GM19467 (cell line): ENCODE data around the gene NELL1.

Experiments used
- ATAC-seq: cut with Tn5 transposase; IDR thresholded peaks from one replicate; pipeline ENCODE4 v1.9.1; 2021; ENCODE audit warnings: mild to moderate bottlenecking, moderate library complexity; ENCODE audit not compliant: unreplicated experiment

Gene NELL1

GRCh38 chr11:21295508-21295907 is 626.1 kb downstream of the NELL1 start:
- no peak for ATAC-seq

- ATAC-seq, result no peak
Observed at GRCh38 chr11:21301981-21302380, 632.6 kb downstream of the NELL1 start.

GRCh38 chr11:21306739-21307358 is 637.5 kb downstream of the NELL1 start:
- no peak for ATAC-seq

- ATAC-seq, result no peak
Observed at GRCh38 chr11:21307874-21308273, 638.5 kb downstream of the NELL1 start.

- no peak for ATAC-seq
Observed at GRCh38 chr11:21316591-21316990, 647.2 kb downstream of the NELL1 start.

GRCh38 chr11:21321072-21321471 is 651.7 kb downstream of the NELL1 start:
- no peak for ATAC-seq

- no peak for ATAC-seq
Observed at GRCh38 chr11:21321530-21321929, 652.1 kb downstream of the NELL1 start.

- ATAC-seq, result no peak
Observed at GRCh38 chr11:21323617-21324016, 654.2 kb downstream of the NELL1 start.

- ATAC-seq, result no peak
Observed at GRCh38 chr11:21343204-21343603, 673.8 kb downstream of the NELL1 start.

GRCh38 chr11:21346361-21346760 is 677.0 kb downstream of the NELL1 start:
- ATAC-seq, result no peak

GRCh38 chr11:21350613-21351012 is 681.2 kb downstream of the NELL1 start:
- no peak for ATAC-seq

GRCh38 chr11:21353425-21353824 is 684.0 kb downstream of the NELL1 start:
- no peak for ATAC-seq

GRCh38 chr11:21364866-21365624 is 695.7 kb downstream of the NELL1 start:
- ATAC-seq, result no peak

- no peak for ATAC-seq
Observed at GRCh38 chr11:21369947-21370346, 700.6 kb downstream of the NELL1 start.

GRCh38 chr11:21371044-21371443 is 701.7 kb downstream of the NELL1 start:
- no peak for ATAC-seq

- ATAC-seq, result no peak
Observed at GRCh38 chr11:21372672-21373071, 703.3 kb downstream of the NELL1 start.

GRCh38 chr11:21374376-21374775 is 705.0 kb downstream of the NELL1 start:
- ATAC-seq, result no peak

- ATAC-seq, result no peak
Observed at GRCh38 chr11:21385669-21386440, 716.5 kb downstream of the NELL1 start.

GRCh38 chr11:21390430-21390829 is 721.0 kb downstream of the NELL1 start:
- ATAC-seq, result no peak

GRCh38 chr11:21396342-21397008 is 727.1 kb downstream of the NELL1 start:
- no peak for ATAC-seq

- ATAC-seq, result no peak
Observed at GRCh38 chr11:21398195-21398594, 728.8 kb downstream of the NELL1 start.
